Measurements from ENCODE around the gene NECTIN2.
"Not testable (repeated sequence)": the region's sequence is repeated elsewhere in the genome, so short reads cannot be mapped to it uniquely, and the experiment has no call there.

Gene NECTIN2

DNA sequence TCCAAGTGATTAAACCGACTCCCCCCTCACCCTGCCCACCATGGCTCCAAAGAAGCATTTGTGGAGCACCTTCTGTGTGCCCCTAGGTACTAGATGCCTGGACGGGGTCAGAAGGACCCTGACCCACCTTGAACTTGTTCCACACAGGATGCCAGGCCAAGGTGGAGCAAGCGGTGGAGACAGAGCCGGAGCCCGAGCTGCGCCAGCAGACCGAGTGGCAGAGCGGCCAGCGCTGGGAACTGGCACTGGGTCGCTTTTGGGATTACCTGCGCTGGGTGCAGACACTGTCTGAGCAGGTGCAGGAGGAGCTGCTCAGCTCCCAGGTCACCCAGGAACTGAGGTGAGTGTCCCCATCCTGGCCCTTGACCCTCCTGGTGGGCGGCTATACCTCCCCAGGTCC, 61.5 kb downstream of the NECTIN2 start:
- Histone ChIP-seq H3K27ac (ENCODE audit: low read depth, low read length) (no peak overlapping the region), H3K9me3 (ENCODE audit: insufficient read depth, low read length) (no peaks in the 10 kb centered on the region), H3K36me3 (ENCODE audit: low read length) (no peaks in the 10 kb centered on the region), H4K20me1 (ENCODE audit: low read depth, low read length) (no peaks in the 10 kb centered on the region), H3K4me2 (ENCODE audit: low read depth, low read length, poor library complexity, severe bottlenecking) (no peak overlapping the region), H3K9me2 (replicated peaks; ENCODE audit: insufficient read depth, low read length) (no peaks in the 10 kb centered on the region), H3K27me3 (ENCODE audit: low read length) (no peaks in the 10 kb centered on the region), H3K79me2 (ENCODE audit: insufficient read depth, low read length) (no peaks in the 10 kb centered on the region), H3F3A (ENCODE audit: insufficient read depth) (no peaks in the 10 kb centered on the region), H3K9ac (ENCODE audit: low read length) (no peak overlapping the region), H3K4me3 (ENCODE audit: insufficient read depth, low read length, poor library complexity, severe bottlenecking) (no peak overlapping the region), H2AFZ (ENCODE audit: low read depth, low read length, severe bottlenecking) (no peak overlapping the region)
- no peak for TF ChIP-seq EZH2phosphoT487 (conservative IDR thresholded peaks at IDR 0.05; ENCODE audit: low read length)
- TF ChIP-seq, protein P1, sequence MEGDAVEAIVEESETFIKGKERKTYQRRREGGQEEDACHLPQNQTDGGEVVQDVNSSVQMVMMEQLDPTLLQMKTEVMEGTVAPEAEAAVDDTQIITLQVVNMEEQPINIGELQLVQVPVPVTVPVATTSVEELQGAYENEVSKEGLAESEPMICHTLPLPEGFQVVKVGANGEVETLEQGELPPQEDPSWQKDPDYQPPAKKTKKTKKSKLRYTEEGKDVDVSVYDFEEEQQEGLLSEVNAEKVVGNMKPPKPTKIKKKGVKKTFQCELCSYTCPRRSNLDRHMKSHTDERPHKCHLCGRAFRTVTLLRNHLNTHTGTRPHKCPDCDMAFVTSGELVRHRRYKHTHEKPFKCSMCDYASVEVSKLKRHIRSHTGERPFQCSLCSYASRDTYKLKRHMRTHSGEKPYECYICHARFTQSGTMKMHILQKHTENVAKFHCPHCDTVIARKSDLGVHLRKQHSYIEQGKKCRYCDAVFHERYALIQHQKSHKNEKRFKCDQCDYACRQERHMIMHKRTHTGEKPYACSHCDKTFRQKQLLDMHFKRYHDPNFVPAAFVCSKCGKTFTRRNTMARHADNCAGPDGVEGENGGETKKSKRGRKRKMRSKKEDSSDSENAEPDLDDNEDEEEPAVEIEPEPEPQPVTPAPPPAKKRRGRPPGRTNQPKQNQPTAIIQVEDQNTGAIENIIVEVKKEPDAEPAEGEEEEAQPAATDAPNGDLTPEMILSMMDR (IDR thresholded peaks at IDR 0.05; ENCODE audit: insufficient read depth, low read length, poor library complexity, severe bottlenecking) = no peak

GRCh38 chr19:44908074-44908835, 62.2 kb downstream of the NECTIN2 start:
- Histone ChIP-seq H3K36me3 (ENCODE audit: low read length) (no peaks in the 10 kb centered on the region), H3K27me3 (ENCODE audit: low read length) (no peaks in the 10 kb centered on the region), H3K79me2 (ENCODE audit: insufficient read depth, low read length) (no peaks in the 10 kb centered on the region), H4K20me1 (ENCODE audit: low read depth, low read length) (no peaks in the 10 kb centered on the region), H2AFZ (ENCODE audit: low read depth, low read length, severe bottlenecking) (no peak overlapping the region), H3F3A (ENCODE audit: insufficient read depth) (no peaks in the 10 kb centered on the region), H3K27ac (ENCODE audit: low read depth, low read length) (no peak overlapping the region), H3K9me3 (ENCODE audit: insufficient read depth, low read length) (no peaks in the 10 kb centered on the region), H3K9me2 (replicated peaks; ENCODE audit: insufficient read depth, low read length) (no peaks in the 10 kb centered on the region), H3K4me2 (ENCODE audit: low read depth, low read length, poor library complexity, severe bottlenecking) (no peak overlapping the region), H3K9ac (ENCODE audit: low read length) (no peak overlapping the region), H3K4me3 (ENCODE audit: insufficient read depth, low read length, poor library complexity, severe bottlenecking) (no peak overlapping the region)
- TF ChIP-seq EZH2phosphoT487 (conservative IDR thresholded peaks at IDR 0.05; ENCODE audit: low read length) = no peak

DNA sequence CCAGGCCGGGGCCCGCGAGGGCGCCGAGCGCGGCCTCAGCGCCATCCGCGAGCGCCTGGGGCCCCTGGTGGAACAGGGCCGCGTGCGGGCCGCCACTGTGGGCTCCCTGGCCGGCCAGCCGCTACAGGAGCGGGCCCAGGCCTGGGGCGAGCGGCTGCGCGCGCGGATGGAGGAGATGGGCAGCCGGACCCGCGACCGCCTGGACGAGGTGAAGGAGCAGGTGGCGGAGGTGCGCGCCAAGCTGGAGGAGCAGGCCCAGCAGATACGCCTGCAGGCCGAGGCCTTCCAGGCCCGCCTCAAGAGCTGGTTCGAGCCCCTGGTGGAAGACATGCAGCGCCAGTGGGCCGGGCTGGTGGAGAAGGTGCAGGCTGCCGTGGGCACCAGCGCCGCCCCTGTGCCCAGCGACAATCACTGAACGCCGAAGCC, 62.8 kb downstream of the NECTIN2 start:
- H3K4me3 ChIP-seq (ENCODE audit: insufficient read depth, low read length, poor library complexity, severe bottlenecking) = no peak overlapping the region
- no peaks in the 10 kb centered on the region for H3K9me3 ChIP-seq (ENCODE audit: insufficient read depth, low read length)
- H3K9ac ChIP-seq (ENCODE audit: low read length) = no peak overlapping the region
- no peak overlapping the region for H3K4me2 ChIP-seq (ENCODE audit: low read depth, low read length, poor library complexity, severe bottlenecking)
- TF ChIP-seq EZH2phosphoT487 (conservative IDR thresholded peaks at IDR 0.05; ENCODE audit: low read length) = no peak
- TF ChIP-seq, protein P1 (IDR thresholded peaks at IDR 0.05; ENCODE audit: insufficient read depth, low read length, poor library complexity, severe bottlenecking) = no peak
- H3K79me2 ChIP-seq (ENCODE audit: insufficient read depth, low read length) = no peaks in the 10 kb centered on the region
- H3K9me2 ChIP-seq (replicated peaks; ENCODE audit: insufficient read depth, low read length) = no peaks in the 10 kb centered on the region
- H3K27me3 ChIP-seq (ENCODE audit: low read length) = no peaks in the 10 kb centered on the region
- no peak overlapping the region for H3K27ac ChIP-seq (ENCODE audit: low read depth, low read length)
- H3F3A ChIP-seq (ENCODE audit: insufficient read depth) = no peaks in the 10 kb centered on the region
- H4K20me1 ChIP-seq (ENCODE audit: low read depth, low read length) = no peaks in the 10 kb centered on the region
- H2AFZ ChIP-seq (ENCODE audit: low read depth, low read length, severe bottlenecking) = no peak overlapping the region
- H3K36me3 ChIP-seq (ENCODE audit: low read length) = no peaks in the 10 kb centered on the region

- Histone ChIP-seq H3K9ac (ENCODE audit: low read length) (no peak overlapping the region), H3K36me3 (ENCODE audit: low read length) (no peaks in the 10 kb centered on the region), H4K20me1 (ENCODE audit: low read depth, low read length) (no peaks in the 10 kb centered on the region), H3K4me2 (ENCODE audit: low read depth, low read length, poor library complexity, severe bottlenecking) (no peak overlapping the region), H3K4me3 (ENCODE audit: insufficient read depth, low read length, poor library complexity, severe bottlenecking) (no peak overlapping the region), H3K27me3 (ENCODE audit: low read length) (no peaks in the 10 kb centered on the region), H3K79me2 (ENCODE audit: insufficient read depth, low read length) (no peaks in the 10 kb centered on the region), H3K9me2 (replicated peaks; ENCODE audit: insufficient read depth, low read length) (no peaks in the 10 kb centered on the region), H3F3A (ENCODE audit: insufficient read depth) (no peaks in the 10 kb centered on the region), H3K27ac (ENCODE audit: low read depth, low read length) (no peak overlapping the region), H3K9me3 (ENCODE audit: insufficient read depth, low read length) (no peaks in the 10 kb centered on the region), H2AFZ (ENCODE audit: low read depth, low read length, severe bottlenecking) (no peak overlapping the region)
- TF ChIP-seq, protein P1 (IDR thresholded peaks at IDR 0.05; ENCODE audit: insufficient read depth, low read length, poor library complexity, severe bottlenecking) = no peak
- TF ChIP-seq EZH2phosphoT487 (conservative IDR thresholded peaks at IDR 0.05; ENCODE audit: low read length) = no peak
Observed at GRCh38 chr19:44909775-44910174, 63.7 kb downstream of the NECTIN2 start.

DNA sequence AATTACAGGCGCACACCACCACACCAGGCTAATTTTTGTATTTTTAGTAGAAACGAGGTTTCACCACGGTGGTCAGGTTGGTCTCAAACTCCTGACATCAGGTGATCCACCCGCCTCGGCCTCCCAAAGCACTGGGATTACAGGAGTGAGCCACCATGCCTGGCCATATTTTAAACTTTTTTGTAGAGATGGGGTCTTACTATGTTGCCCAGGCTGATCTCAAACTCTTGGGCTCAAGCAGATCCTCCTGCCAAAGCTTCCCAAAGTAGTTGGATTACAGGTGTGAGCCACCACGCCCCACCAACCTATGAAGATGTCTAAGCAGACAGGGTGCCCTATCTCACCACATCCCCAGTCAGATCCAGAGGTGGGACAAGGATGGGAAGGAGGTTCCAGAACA, 65.8 kb downstream of the NECTIN2 start:
- not testable (repeated sequence) for H4K20me1 ChIP-seq (ENCODE audit: low read depth, low read length); H3K79me2 ChIP-seq (ENCODE audit: insufficient read depth, low read length); H3K4me2 ChIP-seq (ENCODE audit: low read depth, low read length, poor library complexity, severe bottlenecking); H3K9me2 ChIP-seq (replicated peaks; ENCODE audit: insufficient read depth, low read length); H3K4me3 ChIP-seq (ENCODE audit: insufficient read depth, low read length, poor library complexity, severe bottlenecking); H3F3A ChIP-seq (ENCODE audit: insufficient read depth); H3K36me3 ChIP-seq (ENCODE audit: low read length); H3K9ac ChIP-seq (ENCODE audit: low read length); H3K9me3 ChIP-seq (ENCODE audit: insufficient read depth, low read length); H3K27ac ChIP-seq (ENCODE audit: low read depth, low read length); H2AFZ ChIP-seq (ENCODE audit: low read depth, low read length, severe bottlenecking); H3K27me3 ChIP-seq (ENCODE audit: low read length)

Measured in SU-DHL-6 (cell line).